ENCODE measurements around the gene RPS6KC1. TPM values are rescaled to one million over a fixed set of nuclear protein-coding genes. Genes with fewer than 3 reads are reported as not detected.
A peak's percentile ranks its signal among the peaks of the same experiment; 100 is the strongest.

The RPS6KC1 gene, protein sequence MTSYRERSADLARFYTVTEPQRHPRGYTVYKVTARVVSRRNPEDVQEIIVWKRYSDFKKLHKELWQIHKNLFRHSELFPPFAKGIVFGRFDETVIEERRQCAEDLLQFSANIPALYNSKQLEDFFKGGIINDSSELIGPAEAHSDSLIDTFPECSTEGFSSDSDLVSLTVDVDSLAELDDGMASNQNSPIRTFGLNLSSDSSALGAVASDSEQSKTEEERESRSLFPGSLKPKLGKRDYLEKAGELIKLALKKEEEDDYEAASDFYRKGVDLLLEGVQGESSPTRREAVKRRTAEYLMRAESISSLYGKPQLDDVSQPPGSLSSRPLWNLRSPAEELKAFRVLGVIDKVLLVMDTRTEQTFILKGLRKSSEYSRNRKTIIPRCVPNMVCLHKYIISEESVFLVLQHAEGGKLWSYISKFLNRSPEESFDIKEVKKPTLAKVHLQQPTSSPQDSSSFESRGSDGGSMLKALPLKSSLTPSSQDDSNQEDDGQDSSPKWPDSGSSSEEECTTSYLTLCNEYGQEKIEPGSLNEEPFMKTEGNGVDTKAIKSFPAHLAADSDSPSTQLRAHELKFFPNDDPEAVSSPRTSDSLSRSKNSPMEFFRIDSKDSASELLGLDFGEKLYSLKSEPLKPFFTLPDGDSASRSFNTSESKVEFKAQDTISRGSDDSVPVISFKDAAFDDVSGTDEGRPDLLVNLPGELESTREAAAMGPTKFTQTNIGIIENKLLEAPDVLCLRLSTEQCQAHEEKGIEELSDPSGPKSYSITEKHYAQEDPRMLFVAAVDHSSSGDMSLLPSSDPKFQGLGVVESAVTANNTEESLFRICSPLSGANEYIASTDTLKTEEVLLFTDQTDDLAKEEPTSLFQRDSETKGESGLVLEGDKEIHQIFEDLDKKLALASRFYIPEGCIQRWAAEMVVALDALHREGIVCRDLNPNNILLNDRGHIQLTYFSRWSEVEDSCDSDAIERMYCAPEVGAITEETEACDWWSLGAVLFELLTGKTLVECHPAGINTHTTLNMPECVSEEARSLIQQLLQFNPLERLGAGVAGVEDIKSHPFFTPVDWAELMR
- total RNA-seq (19.0 and 19.8 TPM in 2 replicates), polyA plus RNA-seq (2.4 and 2.6 TPM in 2 replicates), polyA minus RNA-seq (5.3 and 8.4 TPM in 2 replicates)
- total RNA-seq (2013): 13.2 TPM

DNA sequence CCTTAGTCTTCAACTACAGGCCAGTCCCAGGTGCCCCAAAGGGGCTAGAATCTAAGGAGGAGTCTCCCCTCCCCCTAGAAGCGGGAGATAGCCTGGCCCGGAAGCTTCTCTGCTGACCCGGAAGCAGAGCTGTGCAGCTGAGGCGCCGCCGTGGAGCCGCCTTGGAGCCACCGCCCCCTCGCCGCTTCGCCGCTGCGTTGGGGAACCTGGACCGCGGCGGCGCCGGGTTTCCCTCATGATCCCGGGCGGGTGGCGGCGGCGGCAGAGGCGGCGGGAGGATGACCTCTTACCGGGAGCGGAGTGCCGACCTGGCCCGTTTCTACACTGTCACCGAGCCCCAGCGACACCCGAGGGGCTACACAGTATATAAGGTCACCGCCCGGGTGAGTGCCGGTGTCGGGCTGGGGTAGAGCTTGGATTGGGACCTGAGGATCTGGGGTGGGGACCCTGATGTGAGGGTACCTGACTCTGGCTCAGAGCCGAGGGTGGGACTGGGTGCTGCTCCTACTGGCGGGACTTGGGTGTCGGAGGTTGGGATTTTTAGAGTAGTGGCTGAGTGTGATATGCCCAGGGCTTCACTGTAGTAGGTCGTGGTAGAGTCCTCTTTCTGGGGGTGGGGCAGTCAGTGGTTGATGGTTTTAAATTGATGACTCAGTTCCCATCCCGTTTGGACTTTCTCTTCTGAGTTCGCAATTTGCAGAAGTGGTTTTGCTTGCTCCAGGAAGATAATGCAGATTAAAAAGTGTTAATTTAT lies at the start of gene RPS6KC1:
TSS of gene RPS6KC1 (plus strand) at position 115 of the 754 bp plus-strand sequence. CDS start at position 279, 164 bp downstream.
- Histone ChIP-seq H3K4me3 (ENCODE audit: control extremely low read depth in 1 of 5, extremely low read depth in 1 of 5, insufficient read depth in 1 of 5, low read depth in 2 of 5, low read length in 4 of 5) (peak within 1 kb of the TSS; percentile 77 to 87 (median 82)), H3K36me3 (replicated peaks in 1 of 2; ENCODE audit: control extremely low read depth in 1 of 2, control insufficient read depth in 1 of 2, extremely low read depth in 1 of 2, insufficient read depth in 2 of 2, low read length in 1 of 2) (no peaks in the 10 kb centered on the region), H2AFZ (ENCODE audit: insufficient read depth, low read depth, low read length, poor library complexity, severe bottlenecking) (peak within 1 kb of the TSS; percentile 99), H4K20me1 (ENCODE audit: control insufficient read depth, insufficient read depth, low read length, poor library complexity, severe bottlenecking) (no peaks in the 10 kb centered on the region), H3K27ac (ENCODE audit: low read length in 2 of 2) (peak within 1 kb of the TSS; percentile 69 to 71), H3K9ac (ENCODE audit: low read length) (peak within 1 kb of the TSS; percentile 79), H3K9me3 (ENCODE audit: control extremely low read depth in 1 of 3, control insufficient read depth in 2 of 3, insufficient read depth in 1 of 3, low read length in 2 of 3) (peaks cover 0 to 5% (median 0%) of the 10 kb centered on the region in 3 donors), H3K4me1 (ENCODE audit: control insufficient read depth in 2 of 2, insufficient read depth in 2 of 2, low read length in 2 of 2) (peaks cover 12 to 13% of the 10 kb centered on the region in 2 donors), H3K79me2 (ENCODE audit: control insufficient read depth, insufficient read depth, low read length) (peaks cover 43% of the 10 kb centered on the region), H3K4me2 (replicated peaks; ENCODE audit: low read depth, low read length, poor library complexity, severe bottlenecking) (peak within 1 kb of the TSS; percentile 82), H3K27me3 (replicated peaks in 1 of 4; ENCODE audit: control extremely low read depth in 1 of 4, control insufficient read depth in 3 of 4, insufficient read depth in 4 of 4, low read length in 3 of 4) (peaks cover 0 to 6% (median under 1%) of the 10 kb centered on the region in 4 experiments)
- ChIA-PET POLR2A (interaction anchor here (0.6 to 1.8 kb wide), 2 partner anchors 11 to 37 kb away, joined by 3 to 7 read pairs; no protein-coding TSS in a partner anchor), CTCF (interaction anchor here (0.7 to 1.0 kb wide), 4 partner anchors 11 to 269 kb away, joined by 3 to 4 read pairs (median 3); partner anchors contain the start of genes ANGEL2, NSL1 and TATDN3)
- intact Hi-C loops (cut with micrococcal nuclease): loop anchor here (1.0 kb wide), 2 partner anchors 36 to 260 kb away; partner anchors contain the start of genes ANGEL2, NSL1 and TATDN3
- peaks cover 22% of the 10 kb centered on the region for H3K4me1 Mint-ChIP-seq
- peaks cover 18% of the 10 kb centered on the region for H3K27me3 Mint-ChIP-seq
- H3K9me3 Mint-ChIP-seq (ENCODE audit: insufficient read depth): peaks cover 3% of the 10 kb centered on the region
- DNase-seq (peak; percentile 86), ATAC-seq (ENCODE audit: low read depth) (peak; percentile 95)
- peak within 1 kb of the TSS; percentile 86 for H3K27ac Mint-ChIP-seq
- WGBS (ENCODE audit: insufficient coverage): under 1% methylated on average over 42 of the region's 42 CpGs
- TF ChIP-seq, protein P1, sequence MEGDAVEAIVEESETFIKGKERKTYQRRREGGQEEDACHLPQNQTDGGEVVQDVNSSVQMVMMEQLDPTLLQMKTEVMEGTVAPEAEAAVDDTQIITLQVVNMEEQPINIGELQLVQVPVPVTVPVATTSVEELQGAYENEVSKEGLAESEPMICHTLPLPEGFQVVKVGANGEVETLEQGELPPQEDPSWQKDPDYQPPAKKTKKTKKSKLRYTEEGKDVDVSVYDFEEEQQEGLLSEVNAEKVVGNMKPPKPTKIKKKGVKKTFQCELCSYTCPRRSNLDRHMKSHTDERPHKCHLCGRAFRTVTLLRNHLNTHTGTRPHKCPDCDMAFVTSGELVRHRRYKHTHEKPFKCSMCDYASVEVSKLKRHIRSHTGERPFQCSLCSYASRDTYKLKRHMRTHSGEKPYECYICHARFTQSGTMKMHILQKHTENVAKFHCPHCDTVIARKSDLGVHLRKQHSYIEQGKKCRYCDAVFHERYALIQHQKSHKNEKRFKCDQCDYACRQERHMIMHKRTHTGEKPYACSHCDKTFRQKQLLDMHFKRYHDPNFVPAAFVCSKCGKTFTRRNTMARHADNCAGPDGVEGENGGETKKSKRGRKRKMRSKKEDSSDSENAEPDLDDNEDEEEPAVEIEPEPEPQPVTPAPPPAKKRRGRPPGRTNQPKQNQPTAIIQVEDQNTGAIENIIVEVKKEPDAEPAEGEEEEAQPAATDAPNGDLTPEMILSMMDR (IDR thresholded peaks at IDR 0.05): no peak
- TF ChIP-seq EZH2 (IDR thresholded peaks at IDR 0.05; ENCODE audit: borderline replicate concordance, insufficient read depth, low read depth, low read length, poor library complexity, severe bottlenecking): no peak
- peak within 1 kb of the TSS; percentile 97 for H3K4me3 Mint-ChIP-seq
